Motor neuron (in vitro differentiated cells): ENCODE results near the gene SPATA31C1. TPM values are rescaled to one million over a fixed set of nuclear protein-coding genes. Genes with fewer than 3 reads are reported as not detected.
"Not testable (repeated sequence)": the region's sequence is repeated elsewhere in the genome, so short reads cannot be mapped to it uniquely, and the experiment has no call there.

Experiments
- ATAC-seq, 8 experiments: fragments of 200-7000 bp; cut with Tn5 transposase; replicated peaks in 6 of 8; 2 replicates each; pipeline ENCODE4 v1.8.0; 2021; ENCODE audit warnings: mild to moderate bottlenecking in 8 of 8, moderate library complexity in 8 of 8
- H3K27ac ChIP-seq, 2 donors: fragments of 250-450 bp; sonication (Bioruptor Pico); 2 replicates each; pipeline ENCODE4 v1.9.0; 2021; ENCODE audit warnings: antibody characterized with exemption in 2 of 2, mild to moderate bottlenecking in 2 of 2, moderate library complexity in 1 of 2
- H3K4me1 ChIP-seq, 2 donors: fragments of 250-450 bp; sonication (Bioruptor Pico); replicated peaks in 1 of 2; 2 replicates each; pipeline ENCODE4 v1.6.1; 2021; ENCODE audit warnings: antibody characterized with exemption in 2 of 2, mild to moderate bottlenecking in 2 of 2, moderate library complexity in 1 of 2
- H3K4me3 ChIP-seq, 5 donors: fragments of 250-450 bp; sonication (Bioruptor Pico); 2 replicates each; pipeline ENCODE4 v1.9.0; 2021; ENCODE audit warnings: antibody characterized with exemption in 5 of 5, mild to moderate bottlenecking in 5 of 5, moderate library complexity in 4 of 5
- WGBS, 10 experiments: fragments of 450-650 bp; shearing (Covaris generic); methylation state at CpG; one replicate each; pipeline ENCODE4 v1.0.0; 2022; 5-methylcytosine and 5-hydroxymethylcytosine counted together
- in situ Hi-C, 9 experiments: fragments of 400-800 bp; cut with MboI; loops; one replicate each; pipeline ENCODE4 v1.15.0; 2021; ENCODE audit warnings: low sequenced_read_pairs in 9 of 9, low pct_unique_long_range_greater_than_20kb in 2 of 9; ENCODE audit not compliant: unreplicated experiment in 9 of 9
- total RNA-seq, 8 experiments: library from RNA; unstranded; fragments of 300-600 nt; gene quantifications; 2 replicates each; pipeline versions ENCODE4 v1.2.3 to v1.2.4, GENCODE V29; 2022

Gene SPATA31C1
- total RNA-seq, 8 experiments from 2014 or later: 0.05 to 0.57 (median 0.12) TPM; not detected in 2

DNA sequence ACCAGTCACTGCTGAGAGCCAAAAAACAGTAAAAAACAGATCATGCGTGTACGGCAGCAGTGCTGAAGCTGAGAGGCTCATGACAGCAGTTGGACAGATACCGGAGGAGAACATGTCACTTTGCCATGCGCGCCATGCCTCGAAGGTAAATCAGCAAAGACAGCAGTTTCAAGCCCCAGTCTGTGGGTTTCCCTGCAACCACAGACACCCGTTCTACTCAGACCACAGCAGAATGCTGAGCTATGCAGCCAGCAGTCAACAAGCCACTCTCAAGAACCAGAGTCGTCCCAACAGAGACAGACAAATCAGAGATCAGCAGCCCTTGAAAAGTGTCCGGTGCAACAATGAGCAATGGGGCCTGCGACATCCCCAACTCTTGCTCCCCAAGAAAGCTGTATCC is 5.2 kb downstream of the SPATA31C1 start:
- H3K4me3 ChIP-seq, ATAC-seq, H3K4me1 ChIP-seq, in situ Hi-C loops, H3K27ac ChIP-seq: not testable (repeated sequence)
- no CpG with 5 or more reads among the region's 10 CpGs for WGBS, 10 experiments

DNA sequence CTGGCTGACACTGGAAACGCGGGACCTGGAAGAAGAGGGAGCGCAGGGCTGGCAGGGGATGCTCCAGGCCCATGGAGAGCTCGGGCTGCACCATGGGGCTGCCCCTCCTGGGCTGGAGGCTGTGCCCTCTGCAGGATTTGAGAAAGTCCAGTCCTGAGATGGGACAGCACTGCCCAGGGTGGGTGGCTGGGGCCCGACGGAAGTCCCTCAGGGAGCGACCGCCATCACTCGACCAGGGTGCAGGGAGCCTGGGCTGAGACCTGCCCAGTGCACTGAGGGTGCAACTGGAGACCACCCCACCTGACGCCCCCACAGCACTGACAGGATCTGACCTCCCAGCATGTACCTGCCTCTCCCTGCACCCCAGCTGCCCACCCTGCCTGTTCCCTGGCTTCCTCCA is 7.1 kb downstream of the SPATA31C1 start:
- H3K27ac ChIP-seq, H3K4me1 ChIP-seq, in situ Hi-C loops, ATAC-seq, H3K4me3 ChIP-seq: not testable (repeated sequence)
- no CpG with 5 or more reads among the region's 10 CpGs for WGBS, 10 experiments

DNA sequence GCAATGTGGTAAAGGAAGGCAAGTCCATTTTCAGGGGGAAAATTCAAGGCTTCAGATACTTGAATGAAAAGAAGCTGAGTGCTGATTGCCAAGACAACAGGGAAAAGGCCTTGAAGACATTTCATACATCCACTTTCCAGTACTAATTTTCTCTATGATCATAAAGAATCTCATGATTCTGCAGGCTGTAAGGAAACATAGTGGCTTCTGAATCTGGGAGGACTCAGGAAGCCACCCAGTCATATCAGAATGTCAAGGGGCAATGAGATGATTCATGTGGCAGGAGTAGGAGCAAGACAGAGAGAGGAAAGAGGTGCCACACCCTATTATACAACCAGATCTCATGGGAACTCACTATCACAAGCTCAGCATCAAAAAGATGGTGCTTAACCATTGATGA is 11.4 kb downstream of the SPATA31C1 start:
- H3K4me3 ChIP-seq, ATAC-seq, in situ Hi-C loops, H3K4me1 ChIP-seq, H3K27ac ChIP-seq: not testable (repeated sequence)

DNA sequence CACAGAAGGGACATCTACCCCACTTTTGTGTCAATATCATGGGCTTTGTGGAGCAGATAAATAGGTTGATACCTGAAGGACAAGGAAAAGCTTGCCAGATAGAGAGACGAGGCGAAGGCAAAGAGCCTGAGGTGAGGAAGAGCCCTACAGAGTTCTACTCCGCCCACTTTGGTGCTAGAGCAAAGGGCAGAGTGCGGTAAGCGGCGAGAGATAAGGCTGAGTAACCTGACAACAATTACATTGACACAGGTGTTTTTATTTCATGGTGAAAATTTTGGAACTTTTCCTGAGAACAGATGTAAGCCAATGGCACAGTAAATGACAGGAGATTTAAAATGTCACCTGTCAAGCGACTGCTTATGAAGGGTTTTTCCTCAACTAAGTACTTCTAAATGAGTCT is 16.7 kb downstream of the SPATA31C1 start:
- in situ Hi-C loops, H3K27ac ChIP-seq, ATAC-seq, H3K4me1 ChIP-seq, H3K4me3 ChIP-seq: not testable (repeated sequence)
- WGBS, 10 experiments: 81 to 100% methylated on average over 3 of the region's 7 CpGs; no CpG with 5 or more reads in 8 of the 10 experiments

DNA sequence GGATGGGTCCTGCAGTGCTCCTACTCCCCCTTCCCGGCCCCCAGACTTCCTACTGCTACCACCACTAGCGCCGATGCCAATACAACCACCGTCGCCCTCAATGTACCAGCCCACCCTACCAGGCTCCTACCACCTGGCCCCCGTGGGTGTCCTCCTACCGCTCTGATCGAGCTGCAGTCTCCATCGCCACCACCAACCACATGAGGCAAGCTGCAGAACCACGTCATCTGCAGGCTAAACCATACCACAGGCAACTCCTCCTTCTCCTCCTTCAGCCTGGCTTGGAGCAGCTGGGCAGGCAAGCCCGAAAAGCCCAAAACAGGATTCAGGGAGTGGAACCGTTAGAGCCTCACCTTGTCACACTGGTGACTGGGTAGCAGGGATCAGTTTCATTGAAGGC is 19.6 kb downstream of the SPATA31C1 start:
- H3K4me3 ChIP-seq, H3K27ac ChIP-seq, ATAC-seq, H3K4me1 ChIP-seq, in situ Hi-C loops: not testable (repeated sequence)
- no CpG with 5 or more reads among the region's 12 CpGs for WGBS, 10 experiments

DNA sequence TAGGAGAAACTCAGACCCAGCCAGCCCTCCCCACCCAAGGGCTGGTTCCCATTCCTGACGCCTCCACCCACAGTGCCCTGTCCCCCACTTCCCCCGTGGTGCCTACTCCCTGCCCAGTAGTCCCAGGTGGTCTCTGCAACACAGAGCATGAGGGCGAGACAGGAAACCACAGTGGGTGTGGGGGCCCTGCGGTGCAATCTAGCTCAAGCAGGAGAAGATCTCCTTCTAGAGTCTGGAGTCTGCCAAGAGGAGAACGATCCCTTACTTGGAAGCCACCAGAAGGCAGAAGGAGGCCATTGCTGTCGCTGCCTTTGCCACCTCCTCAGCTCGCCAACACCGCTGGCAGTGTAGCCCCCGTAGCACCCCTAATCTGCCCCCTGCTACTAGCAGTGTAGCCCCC is 20.2 kb downstream of the SPATA31C1 start:
- H3K4me1 ChIP-seq, H3K4me3 ChIP-seq, H3K27ac ChIP-seq, in situ Hi-C loops, ATAC-seq: not testable (repeated sequence)
- WGBS, 10 experiments: no CpG with 5 or more reads among the region's 9 CpGs

DNA sequence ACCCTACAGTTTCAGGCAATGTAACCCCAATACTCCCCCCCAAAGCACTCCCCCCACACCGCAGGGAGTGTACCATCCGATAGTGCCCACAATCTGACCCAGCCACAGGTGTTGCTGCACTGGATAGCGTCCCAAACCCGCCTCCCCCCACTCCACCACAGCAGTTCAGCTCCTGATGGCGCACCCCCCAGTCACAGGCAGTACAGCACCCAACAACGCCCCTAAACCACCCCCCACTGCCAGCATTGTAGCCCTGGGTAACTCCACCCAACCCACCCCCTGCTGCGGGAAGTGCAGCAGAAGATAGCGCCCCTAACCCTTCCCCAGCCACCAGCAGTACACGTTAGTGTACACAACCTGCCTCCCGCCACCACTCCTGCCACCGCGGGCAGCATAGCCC is 20.6 kb downstream of the SPATA31C1 start:
- ATAC-seq, in situ Hi-C loops: not testable (repeated sequence)

DNA sequence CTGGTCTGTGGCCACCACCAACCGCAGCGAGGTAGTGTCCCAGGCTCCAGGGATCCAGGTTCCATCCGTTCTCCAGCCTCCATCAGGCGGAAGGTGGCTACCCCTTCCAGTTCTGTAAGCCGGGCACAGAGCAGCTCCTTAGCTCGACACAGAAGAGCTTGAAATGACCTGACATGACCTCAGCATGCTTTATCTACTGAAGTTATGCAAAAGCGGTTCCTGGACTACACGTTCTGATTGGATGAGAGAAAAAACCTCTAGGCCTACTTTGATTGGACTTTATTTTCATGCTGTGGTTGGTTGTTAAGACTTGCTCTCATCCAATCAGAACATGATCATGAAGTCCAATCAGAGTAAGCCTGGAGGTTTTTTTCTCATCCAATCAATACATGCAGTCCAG is 21.3 kb downstream of the SPATA31C1 start:
- in situ Hi-C loops, H3K4me3 ChIP-seq, H3K4me1 ChIP-seq, H3K27ac ChIP-seq, ATAC-seq: not testable (repeated sequence)
- WGBS, 10 experiments: 20 to 100% (median 90%) methylated on average over 1 to 2 of the region's 8 CpGs; no CpG with 5 or more reads in 7 of the 10 experiments

More for the DNA sequence above, 20.6 kb downstream of the SPATA31C1 start:
- WGBS, 10 experiments: no CpG with 5 or more reads among the region's 12 CpGs
- not testable (repeated sequence) for H3K27ac ChIP-seq, H3K4me1 ChIP-seq, H3K4me3 ChIP-seq

DNA sequence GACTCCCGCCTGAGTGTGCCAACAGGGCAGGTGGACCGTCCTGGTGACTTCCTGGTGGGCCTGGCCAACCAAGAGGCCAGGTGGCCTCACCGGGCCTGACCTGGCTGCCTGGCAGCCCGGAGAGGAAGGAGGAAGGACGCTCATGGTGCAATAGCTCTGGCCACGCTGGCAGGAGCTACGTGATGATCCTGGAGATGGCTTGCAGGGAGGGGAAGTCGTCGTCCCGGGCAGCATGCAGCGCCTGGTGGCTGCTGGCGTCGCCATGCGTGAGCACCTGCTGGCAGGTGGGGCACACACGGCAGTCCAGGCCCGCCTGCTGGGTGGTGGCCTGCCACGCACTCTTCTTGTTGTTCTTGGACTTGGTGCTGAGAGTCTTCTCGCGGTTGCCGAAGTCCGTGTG is 26.3 kb downstream of the SPATA31C1 start:
- Histone ChIP-seq H3K4me3 (no peak overlapping the region), H3K4me1 (no peaks in the 10 kb centered on the region), H3K27ac (no peak overlapping the region)
- 60 to 88% (median 81%) methylated on average over 2 to 10 of the region's 21 CpGs; no CpG with 5 or more reads in 6 of the 10 experiments for WGBS, 10 experiments
- no peak for ATAC-seq
- in situ Hi-C loops: no loop called here

DNA sequence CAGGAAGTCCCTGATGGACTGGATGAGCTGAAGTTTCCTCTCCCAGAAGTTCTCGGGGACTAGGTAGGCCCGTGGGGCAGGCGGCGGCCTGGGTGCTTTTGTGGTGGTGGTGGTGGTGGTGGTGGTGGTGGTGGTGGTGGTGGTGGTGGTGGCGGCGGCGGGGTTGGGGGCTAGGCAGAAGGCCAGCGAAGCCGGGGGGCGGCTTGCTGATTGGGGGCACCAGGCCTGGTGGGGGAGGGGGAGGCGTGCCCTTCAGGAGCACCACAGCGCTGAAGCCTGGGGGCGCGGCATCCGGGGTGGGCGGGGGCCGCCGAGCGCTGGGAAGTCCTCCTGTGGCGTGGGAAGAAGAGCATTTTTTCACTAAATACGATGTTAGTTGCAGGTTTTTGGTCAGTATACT is 26.9 kb downstream of the SPATA31C1 start:
- Histone ChIP-seq H3K4me1 (no peaks in the 10 kb centered on the region), H3K27ac (no peak overlapping the region), H3K4me3 (no peak overlapping the region)
- no peak for ATAC-seq
- WGBS, 10 experiments: 73 to 100% (median 78%) methylated on average over 1 to 6 of the region's 21 CpGs; no CpG with 5 or more reads in 6 of the 10 experiments
- in situ Hi-C loops: no loop called here

DNA sequence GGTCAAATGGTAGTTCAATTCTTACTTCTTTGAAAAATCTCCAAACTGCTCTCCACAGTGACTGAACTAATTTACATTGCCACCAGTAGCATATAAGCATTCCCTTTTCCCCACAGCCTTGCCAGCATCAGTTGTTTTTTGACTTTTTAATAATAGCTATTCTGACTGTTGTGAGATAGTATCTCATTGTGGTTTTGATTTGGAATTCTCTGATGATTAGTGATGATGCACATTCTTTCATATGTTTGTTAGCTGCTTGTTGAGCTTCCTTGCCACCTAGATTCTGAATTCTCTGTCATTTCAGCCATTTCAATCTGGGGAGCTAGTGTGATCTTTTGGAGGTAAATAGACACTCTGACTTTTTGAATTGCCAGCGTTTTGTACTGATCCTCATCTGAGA is 32.5 kb downstream of the SPATA31C1 start:
- Histone ChIP-seq H3K4me3 (no peak overlapping the region), H3K27ac (no peak overlapping the region), H3K4me1 (no peaks in the 10 kb centered on the region)
- ATAC-seq: no peak
- in situ Hi-C loops: loop anchor here in 2 of 9 experiments (5.0 to 25.0 kb wide), 2 partner anchors 92 to 612 kb away; no protein-coding TSS in a partner anchor
- 0 to 83% (median 8%) methylated on average over 1 of the region's 1 CpG; no CpG with 5 or more reads in 4 of the 10 experiments for WGBS, 10 experiments

DNA sequence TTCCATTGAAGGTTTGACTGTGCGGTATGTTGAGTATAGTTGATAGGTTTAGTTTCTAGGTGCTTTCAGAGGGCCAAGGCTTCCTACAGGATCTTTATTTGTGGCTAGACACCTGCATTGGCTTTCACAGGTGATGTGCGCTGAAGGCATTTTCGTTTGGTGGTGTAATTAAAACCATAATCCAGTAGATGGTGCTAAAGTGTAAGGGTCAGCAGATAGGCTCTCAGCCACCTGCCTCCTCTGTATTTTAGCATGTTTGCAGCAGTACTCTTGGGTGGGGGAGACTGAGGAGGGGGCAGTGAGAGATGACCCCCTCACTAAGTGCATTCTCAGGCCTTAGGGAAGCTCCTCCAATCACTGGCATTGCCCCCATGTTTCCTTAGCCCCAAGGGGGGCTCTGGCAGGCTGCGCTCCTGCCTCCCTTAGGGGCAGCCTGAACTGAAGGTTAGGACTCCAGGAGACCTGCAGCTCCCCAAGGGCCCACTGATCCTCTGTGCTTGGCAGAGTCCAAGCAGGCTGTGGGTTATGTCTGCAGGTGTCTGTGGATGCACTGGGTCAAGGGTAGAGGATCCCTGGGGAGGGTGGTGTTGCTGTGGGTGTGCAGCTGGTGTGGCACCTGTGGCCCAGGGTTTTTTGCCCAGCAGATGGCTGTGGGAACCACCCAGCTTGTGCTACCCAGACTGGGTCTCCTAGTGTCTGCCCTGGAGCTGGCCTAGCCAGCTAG is 33.2 kb downstream of the SPATA31C1 start:
- peak in 4 of 8 experiments; percentile 14 to 68 (median 43) for ATAC-seq
- WGBS, 10 experiments: 0 to 100% (median 100%) methylated on average over 1 to 3 of the region's 4 CpGs; no CpG with 5 or more reads in 5 of the 10 experiments
- in situ Hi-C loops: loop anchor here in 2 of 9 experiments (5.0 to 25.0 kb wide), 2 partner anchors 91 to 611 kb away; no protein-coding TSS in a partner anchor

DNA sequence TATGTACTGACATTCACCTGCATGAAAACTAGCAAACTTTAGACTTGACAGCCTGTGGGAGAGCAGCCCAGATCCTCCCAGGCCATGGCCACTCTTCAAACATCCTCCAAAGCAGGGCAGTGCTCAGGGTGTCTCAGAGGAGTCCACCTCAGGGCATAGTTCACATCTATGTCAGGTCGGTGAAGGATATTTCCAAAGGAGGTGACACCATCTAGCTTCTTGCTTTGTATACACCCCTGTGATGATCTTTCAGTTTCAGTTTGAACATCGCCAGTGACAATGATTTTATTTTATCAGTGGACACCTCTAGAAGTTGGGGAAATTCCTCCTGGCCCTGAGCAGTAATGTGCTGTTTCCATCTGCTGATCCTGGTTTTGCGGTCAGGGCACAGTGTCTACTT is 36.5 kb downstream of the SPATA31C1 start:
- Histone ChIP-seq H3K4me3 (no peak overlapping the region), H3K4me1 (no peaks in the 10 kb centered on the region), H3K27ac (no peak overlapping the region)
- in situ Hi-C loops: loop anchor here in 2 of 9 experiments (5.0 to 25.0 kb wide), 2 partner anchors 88 to 608 kb away; no protein-coding TSS in a partner anchor
- ATAC-seq: no peak
- WGBS, 10 experiments: 10 to 100% (median 85%) methylated on average over 1 to 3 of the region's 3 CpGs; no CpG with 5 or more reads in 2 of the 10 experiments

More for the DNA sequence above, 33.2 kb downstream of the SPATA31C1 start:
- Histone ChIP-seq H3K4me3 (no peak overlapping the region), H3K4me1 (no peaks in the 10 kb centered on the region), H3K27ac (no peak overlapping the region)

DNA sequence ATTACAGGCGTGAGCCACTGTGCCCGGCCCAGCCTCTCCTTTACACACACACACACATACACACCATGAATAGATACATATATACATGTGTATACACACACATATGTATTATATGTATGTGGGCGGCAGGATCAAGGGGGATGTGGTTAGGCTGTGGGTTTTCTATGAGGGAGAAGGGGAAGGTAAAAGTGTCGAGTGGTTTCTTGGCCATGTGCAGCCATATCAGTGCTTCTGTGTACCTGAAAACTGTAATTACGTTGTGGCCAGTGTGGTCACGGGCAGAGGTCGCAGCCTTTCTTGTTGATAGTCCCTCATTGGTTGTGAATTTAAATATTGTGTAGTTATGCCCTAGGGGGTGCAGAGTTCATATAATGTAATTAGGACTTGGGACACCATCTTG is 40.1 kb downstream of the SPATA31C1 start:
- in situ Hi-C loops: loop anchor here in 2 of 9 experiments (25.0 kb wide), 1 partner anchor 604 kb away; no protein-coding TSS in a partner anchor
- ATAC-seq: no peak
- no peaks in the 10 kb centered on the region for H3K4me1 ChIP-seq
- no peak overlapping the region for H3K27ac ChIP-seq
- 40 to 100% (median 95%) methylated on average over 1 to 5 of the region's 7 CpGs; no CpG with 5 or more reads in 3 of the 10 experiments for WGBS, 10 experiments
- H3K4me3 ChIP-seq: no peak overlapping the region
